IMR-90 (cell line): ENCODE measurements around the gene TXNDC5.

Source experiments
- CEBPB ChIP-seq: IDR thresholded peaks from 2 replicates; pipeline ENCODE4 v1.6.1; 2012; ENCODE audit warnings: low read depth, low read length, improper control_type of control experiment
- CTCF ChIP-seq: conservative IDR thresholded peaks from 2 replicates; pipeline ENCODE4 v1.5.1; 2012; ENCODE audit warnings: mild to moderate bottlenecking, low read depth, low read length, improper control_type of control experiment
- ELK1 ChIP-seq: fragments of 150-350 bp; IDR thresholded peaks from 2 replicates; pipeline ENCODE4 v1.6.1; 2016; ENCODE audit warnings: low read depth, mild to moderate bottlenecking, low read length, moderate library complexity, borderline replicate concordance
- FOS ChIP-seq: fragments of 150-350 bp; IDR thresholded peaks from 2 replicates; pipeline ENCODE4 v1.6.1; 2016; ENCODE audit warnings: low read depth, low read length
- MAZ ChIP-seq: IDR thresholded peaks from 2 replicates; pipeline ENCODE4 v1.6.1; 2012; ENCODE audit warnings: low read depth, mild to moderate bottlenecking, low read length, improper control_type of control experiment, moderate library complexity, borderline replicate concordance
- MXI1 ChIP-seq: IDR thresholded peaks from 2 replicates; pipeline ENCODE4 v1.6.1; 2012; ENCODE audit warnings: low read depth, mild to moderate bottlenecking, low read length, moderate library complexity, borderline replicate concordance
- POLR2A ChIP-seq: IDR thresholded peaks from 2 replicates; pipeline ENCODE4 v1.6.1; 2012; ENCODE audit warnings: mild to moderate bottlenecking, low read depth, low read length
- RAD21 ChIP-seq: IDR thresholded peaks from 2 replicates; pipeline ENCODE4 v1.6.1; 2012; ENCODE audit warnings: low read length, improper control_type of control experiment
- RCOR1 ChIP-seq: IDR thresholded peaks from 2 replicates; pipeline ENCODE4 v1.6.1; 2012; ENCODE audit warnings: mild to moderate bottlenecking, low read length, improper control_type of control experiment; ENCODE audit not compliant: insufficient replicate concordance
- RFX5 ChIP-seq: IDR thresholded peaks from 2 replicates; pipeline ENCODE4 v1.8.0; 2012; ENCODE audit warnings: low read depth, mild to moderate bottlenecking, low read length, moderate library complexity

- TF ChIP-seq CTCF (no peak), ELK1 (no peak), POLR2A (no peak), CEBPB (no peak), MAZ (no peak), RCOR1 (no peak), FOS (no peak), MXI1 (no peak), RAD21 (no peak), RFX5 (no peak)
Observed at GRCh38 chr6:7939184-7939863, 28.7 kb upstream of the TXNDC5 start.
